SK-N-SH (cell line): Measurements from ENCODE around the gene ATN1. TPM values are rescaled to one million over a fixed set of nuclear protein-coding genes. Genes with fewer than 3 reads are reported as not detected.

Source experiments
- CTCF ChIA-PET: fragments of 300-600, 350-600 bp; formaldehyde crosslinking; extraction: SDS; loops from one replicate; lab custom pipeline; 2021; lab: Yijun Ruan, JAX
- POLR2A ChIA-PET: fragments of 350-600 bp; sonication (Branson Sonifier 250); formaldehyde crosslinking; extraction: SDS; loops from one replicate; lab custom pipeline; 2020; ENCODE audit warnings: antibody characterized with exemption, inconsistent platforms; lab: Yijun Ruan, JAX
- DNase-seq: peaks from one replicate; pipeline ENCODE4 v3.0.0; 2012
- H2AFZ ChIP-seq: fragments of 200-600 bp; sonication (generic); 2 replicates; pipeline ENCODE4 v1.8.1; 2016; ENCODE audit warnings: antibody characterized with exemption, mild to moderate bottlenecking, low read depth
- H3F3A ChIP-seq: fragments of 200-600 bp; sonication (generic); replicated peaks from 2 replicates; pipeline ENCODE3; 2016; ENCODE audit warnings: antibody characterized with exemption, mild to moderate bottlenecking; ENCODE audit not compliant: insufficient read depth
- H3K27ac ChIP-seq, 2 experiments: fragments of 200-500 bp in 1 of 2; fragments of 200-600 bp in 1 of 2; sonication (Bioruptor generic) in 1 of 2; sonication (generic), shearing (Covaris generic) in 1 of 2; 2 replicates each; pipeline versions ENCODE4 v1.5.1 to v1.6.1; 2014 to 2016; ENCODE audit warnings: low read depth in 2 of 2, inconsistent platforms in 1 of 2, low read length in 1 of 2, mild to moderate bottlenecking in 1 of 2, mixed read lengths in 1 of 2
- H3K27me3 ChIP-seq: fragments of 200-600 bp; sonication (generic), shearing (Covaris generic); 2 replicates; pipeline ENCODE4 v1.6.1; 2016; ENCODE audit warnings: mixed run types; ENCODE audit not compliant: insufficient read depth
- H3K36me3 ChIP-seq, 2 experiments: fragments of 200-500 bp in 1 of 2; fragments of 200-600 bp in 1 of 2; sonication (Bioruptor generic) in 1 of 2; sonication (generic) in 1 of 2; replicated peaks in 1 of 2; 2 replicates each; pipeline versions ENCODE3 to v1.5.1; 2014 to 2016; ENCODE audit warnings: low read length in 1 of 2, mild to moderate bottlenecking in 1 of 2; ENCODE audit not compliant: insufficient read depth in 2 of 2, control insufficient read depth in 1 of 2
- H3K4me1 ChIP-seq, 2 experiments: fragments of 200-500 bp in 1 of 2; fragments of 200-600 bp in 1 of 2; sonication (Bioruptor generic) in 1 of 2; sonication (generic), shearing (Covaris generic) in 1 of 2; 2 replicates each; pipeline versions ENCODE4 v1.5.1 to v1.6.1; 2014 to 2016; ENCODE audit warnings: low read depth in 1 of 2, low read length in 1 of 2, mixed run types in 1 of 2; ENCODE audit not compliant: insufficient read depth in 2 of 2, control insufficient read depth in 1 of 2
- H3K4me2 ChIP-seq: fragments of 200-600 bp; sonication (generic), shearing (Covaris generic); 2 replicates; pipeline ENCODE4 v1.6.1; 2017; ENCODE audit warnings: mixed run types
- H3K4me3 ChIP-seq, 2 experiments: fragments of 200-500 bp in 1 of 2; fragments of 200-600 bp in 1 of 2; sonication (Bioruptor generic) in 1 of 2; sonication (generic), shearing (Covaris generic) in 1 of 2; 2 replicates each; pipeline versions ENCODE4 v1.5.1 to v1.8.1; 2014 to 2016; ENCODE audit warnings: low read depth in 2 of 2, inconsistent platforms in 1 of 2, low read length in 1 of 2, mild to moderate bottlenecking in 1 of 2, mixed read lengths in 1 of 2, moderate library complexity in 1 of 2
- H3K79me2 ChIP-seq: fragments of 200-600 bp; sonication (generic); 2 replicates; pipeline ENCODE4 v1.8.1; 2017; ENCODE audit warnings: mild to moderate bottlenecking; ENCODE audit not compliant: insufficient read depth
- H3K9ac ChIP-seq: fragments of 200-600 bp; sonication (generic); 2 replicates; pipeline ENCODE4 v1.6.1; 2017; ENCODE audit warnings: mixed run types
- H3K9me2 ChIP-seq: fragments of 200-600 bp; sonication (generic); 2 replicates; pipeline ENCODE4 v1.6.1; 2017; ENCODE audit warnings: mixed run types
- H3K9me3 ChIP-seq: fragments of 200-600 bp; sonication (generic); 2 replicates; pipeline ENCODE4 v1.6.1; 2017; ENCODE audit warnings: mixed run types, mild to moderate bottlenecking, moderate library complexity
- H4K20me1 ChIP-seq: fragments of 200-600 bp; sonication (generic); 2 replicates; pipeline ENCODE4 v1.6.1; 2017; ENCODE audit warnings: mild to moderate bottlenecking, mixed run types; ENCODE audit not compliant: insufficient read depth
- CHD2 ChIP-seq: fragments of 150-350 bp; IDR thresholded peaks from 2 replicates; pipeline ENCODE4 v1.6.1; 2018; ENCODE audit warnings: low read length; ENCODE audit not compliant: partially characterized antibody
- EP300 ChIP-seq, 2 experiments: IDR thresholded peaks; 2 replicates each; pipeline versions ENCODE4 v1.4.0 to v1.6.1; 2012; ENCODE audit warnings: borderline replicate concordance in 1 of 2, low read depth in 1 of 2, low read length in 1 of 2
- FOSL2 ChIP-seq: IDR thresholded peaks from 2 replicates; pipeline ENCODE4 v1.4.0; 2012; ENCODE audit warnings: low read depth, mild to moderate bottlenecking, moderate library complexity, borderline replicate concordance
- FOXJ3 ChIP-seq: sonication (generic); formaldehyde crosslinking; IDR thresholded peaks from 2 replicates; pipeline ENCODE4 v1.5.1; 2020; ENCODE audit warnings: mild to moderate bottlenecking, missing genetic modification reagents
- FOXM1 ChIP-seq: IDR thresholded peaks from 2 replicates; pipeline ENCODE4 v1.4.0; 2012; ENCODE audit warnings: low read depth, mild to moderate bottlenecking
- GATA2 ChIP-seq: sonication (generic); formaldehyde crosslinking; IDR thresholded peaks from 2 replicates; pipeline ENCODE4 v1.5.0; 2020; ENCODE audit warnings: mild to moderate bottlenecking, missing genetic modification reagents
- RFX5 ChIP-seq: IDR thresholded peaks from 2 replicates; pipeline ENCODE4 v1.6.1; 2012; ENCODE audit warnings: mild to moderate bottlenecking, improper control_type of control experiment, low read length
- RXRA ChIP-seq: IDR thresholded peaks from 2 replicates; pipeline ENCODE4 v1.4.0; 2012; ENCODE audit warnings: low read depth, mild to moderate bottlenecking, borderline replicate concordance
- SIN3A ChIP-seq: IDR thresholded peaks from 2 replicates; pipeline ENCODE4 v1.6.1; 2012; ENCODE audit warnings: low read depth, mild to moderate bottlenecking, low read length, moderate library complexity, borderline replicate concordance
- TCF12 ChIP-seq: IDR thresholded peaks from 2 replicates; pipeline ENCODE4 v1.4.0; 2012
- WGBS: methylation state at CpG from one replicate; pipeline ENCODE4 v1.1.6; 2017; ENCODE audit warnings: low lambda C conversion rate; 5-methylcytosine and 5-hydroxymethylcytosine counted together
- polyA plus RNA-seq, 3 experiments: library from polyadenylated mRNA; depleted of rRNA; stranded (reverse); fragments of >200 nt; gene quantifications; 2 replicates each; pipeline ENCODE4 v1.2.3, GENCODE V29; 2012
- TF ChIP-seq, protein P1 (sequence below): IDR thresholded peaks from 2 replicates; pipeline ENCODE4 v1.4.0; 2012; ENCODE audit warnings: low read depth
- TF ChIP-seq, protein P2 (sequence below): IDR thresholded peaks from 2 replicates; pipeline ENCODE4 v1.4.0; 2012; ENCODE audit warnings: low read depth, borderline replicate concordance

ATN1 gene
- polyA plus RNA-seq, 1 of the 3 experiments (the other 2 are of a cell fraction) = 29.3 TPM

DNA sequence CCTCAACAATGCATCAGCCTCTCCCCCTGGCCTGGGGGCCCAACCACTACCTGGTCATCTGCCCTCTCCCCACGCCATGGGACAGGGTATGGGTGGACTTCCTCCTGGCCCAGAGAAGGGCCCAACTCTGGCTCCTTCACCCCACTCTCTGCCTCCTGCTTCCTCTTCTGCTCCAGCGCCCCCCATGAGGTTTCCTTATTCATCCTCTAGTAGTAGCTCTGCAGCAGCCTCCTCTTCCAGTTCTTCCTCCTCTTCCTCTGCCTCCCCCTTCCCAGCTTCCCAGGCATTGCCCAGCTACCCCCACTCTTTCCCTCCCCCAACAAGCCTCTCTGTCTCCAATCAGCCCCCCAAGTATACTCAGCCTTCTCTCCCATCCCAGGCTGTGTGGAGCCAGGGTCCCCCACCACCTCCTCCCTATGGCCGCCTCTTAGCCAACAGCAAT lies 8.5 kb downstream of the ATN1 start:
- H3K36me3 ChIP-seq = peaks cover 54 to 70% of the 10 kb centered on the region in 2 experiments
- no peak overlapping the region for H3K4me3 ChIP-seq
- H3F3A ChIP-seq = peaks cover 46% of the 10 kb centered on the region
- H3K79me2 ChIP-seq = peaks cover 63% of the 10 kb centered on the region
- H2AFZ ChIP-seq = no peak overlapping the region
- ChIA-PET POLR2A (interaction anchor here (0.6 to 1.1 kb wide), 3 partner anchors 8 to 64 kb away, joined by 3 to 4 read pairs (median 3); partner anchors contain the start of gene SPSB2), CTCF (interaction anchor here (1.0 to 9.2 kb wide), 2 partner anchors 13 to 45 kb away, joined by 3 to 134 read pairs; no protein-coding TSS in a partner anchor)
- DNase-seq = peak; percentile 18
- no peak overlapping the region for H3K4me2 ChIP-seq
- TF ChIP-seq SIN3A (no peak), RXRA (no peak), RFX5 (no peak), TCF12 (no peak)
- TF ChIP-seq, protein P1, sequence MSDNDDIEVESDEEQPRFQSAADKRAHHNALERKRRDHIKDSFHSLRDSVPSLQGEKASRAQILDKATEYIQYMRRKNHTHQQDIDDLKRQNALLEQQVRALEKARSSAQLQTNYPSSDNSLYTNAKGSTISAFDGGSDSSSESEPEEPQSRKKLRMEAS = no peak
- H3K4me1 ChIP-seq = peaks cover 0 to 18% of the 10 kb centered on the region in 2 experiments; a peak in 2 of 4 replicates
- H3K9me2 ChIP-seq = no peaks in the 10 kb centered on the region
- H3K27me3 ChIP-seq = no peaks in the 10 kb centered on the region
- H3K27ac ChIP-seq = peak overlapping the region in 1 of 2 experiments; percentile 11; a peak in 1 of 4 replicates
- H3K9me3 ChIP-seq = no peaks in the 10 kb centered on the region
- H3K9ac ChIP-seq = no peak overlapping the region
- H4K20me1 ChIP-seq = peaks cover 31% of the 10 kb centered on the region
- 88% methylated on average over 3 of the region's 3 CpGs for WGBS

DNA sequence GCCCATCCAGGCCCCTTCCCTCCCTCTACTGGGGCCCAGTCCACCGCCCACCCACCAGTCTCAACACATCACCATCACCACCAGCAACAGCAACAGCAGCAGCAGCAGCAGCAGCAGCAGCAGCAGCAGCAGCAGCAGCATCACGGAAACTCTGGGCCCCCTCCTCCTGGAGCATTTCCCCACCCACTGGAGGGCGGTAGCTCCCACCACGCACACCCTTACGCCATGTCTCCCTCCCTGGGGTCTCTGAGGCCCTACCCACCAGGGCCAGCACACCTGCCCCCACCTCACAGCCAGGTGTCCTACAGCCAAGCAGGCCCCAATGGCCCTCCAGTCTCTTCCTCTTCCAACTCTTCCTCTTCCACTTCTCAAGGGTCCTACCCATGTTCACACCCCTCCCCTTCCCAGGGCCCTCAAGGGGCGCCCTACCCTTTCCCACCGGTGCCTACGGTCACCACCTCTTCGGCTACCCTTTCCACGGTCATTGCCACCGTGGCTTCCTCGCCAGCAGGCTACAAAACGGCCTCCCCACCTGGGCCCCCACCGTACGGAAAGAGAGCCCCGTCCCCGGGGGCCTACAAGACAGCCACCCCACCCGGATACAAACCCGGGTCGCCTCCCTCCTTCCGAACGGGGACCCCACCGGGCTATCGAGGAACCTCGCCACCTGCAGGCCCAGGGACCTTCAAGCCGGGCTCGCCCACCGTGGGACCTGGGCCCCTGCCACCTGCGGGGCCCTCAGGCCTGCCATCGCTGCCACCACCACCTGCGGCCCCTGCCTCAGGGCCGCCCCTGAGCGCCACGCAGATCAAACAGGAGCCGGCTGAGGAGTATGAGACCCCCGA lies 9.1 kb downstream of the ATN1 start:
- Histone ChIP-seq H3K9me2 (no peaks in the 10 kb centered on the region), H3K4me2 (peak overlapping the region; percentile 92), H3F3A (peaks cover 53% of the 10 kb centered on the region), H3K9me3 (no peaks in the 10 kb centered on the region), H3K4me3 (peak overlapping the region in 1 of 2 experiments; percentile 53; a peak in 3 of 4 replicates), H3K27me3 (no peaks in the 10 kb centered on the region), H4K20me1 (peaks cover 25% of the 10 kb centered on the region), H2AFZ (no peak overlapping the region), H3K36me3 (peaks cover 60 to 74% of the 10 kb centered on the region in 2 experiments), H3K9ac (peak overlapping the region; percentile 76), H3K4me1 (peaks cover 0 to 18% of the 10 kb centered on the region in 2 experiments; a peak in 2 of 4 replicates), H3K79me2 (peaks cover 56% of the 10 kb centered on the region), H3K27ac (peak overlapping the region; percentile 60 to 90)
- ChIA-PET CTCF (interaction anchor here (1.0 to 9.2 kb wide), 5 partner anchors 7 to 172 kb away, joined by 3 to 134 read pairs (median 15); partner anchors contain the start of genes C1RL and SPSB2), POLR2A (interaction anchor here (0.8 to 1.3 kb wide), 8 partner anchors 8 to 248 kb away, joined by 3 to 15 read pairs (median 4); partner anchors contain the start of genes ENO2, SPSB2 and ZNF384)
- 80% methylated on average over 26 of the region's 36 CpGs for WGBS
- no peak for TF ChIP-seq FOXM1
- TF ChIP-seq, protein P1 = no peak
- TF ChIP-seq FOXJ3 (CRISPR knock-in tag) = no peak
- no peak for TF ChIP-seq EP300 (IDR thresholded peaks at IDR 0.05; ENCODE audit: borderline replicate concordance in 1 of 2, low read depth in 1 of 2, low read length in 1 of 2)
- no peak for TF ChIP-seq FOSL2
- TF ChIP-seq, protein P2, sequence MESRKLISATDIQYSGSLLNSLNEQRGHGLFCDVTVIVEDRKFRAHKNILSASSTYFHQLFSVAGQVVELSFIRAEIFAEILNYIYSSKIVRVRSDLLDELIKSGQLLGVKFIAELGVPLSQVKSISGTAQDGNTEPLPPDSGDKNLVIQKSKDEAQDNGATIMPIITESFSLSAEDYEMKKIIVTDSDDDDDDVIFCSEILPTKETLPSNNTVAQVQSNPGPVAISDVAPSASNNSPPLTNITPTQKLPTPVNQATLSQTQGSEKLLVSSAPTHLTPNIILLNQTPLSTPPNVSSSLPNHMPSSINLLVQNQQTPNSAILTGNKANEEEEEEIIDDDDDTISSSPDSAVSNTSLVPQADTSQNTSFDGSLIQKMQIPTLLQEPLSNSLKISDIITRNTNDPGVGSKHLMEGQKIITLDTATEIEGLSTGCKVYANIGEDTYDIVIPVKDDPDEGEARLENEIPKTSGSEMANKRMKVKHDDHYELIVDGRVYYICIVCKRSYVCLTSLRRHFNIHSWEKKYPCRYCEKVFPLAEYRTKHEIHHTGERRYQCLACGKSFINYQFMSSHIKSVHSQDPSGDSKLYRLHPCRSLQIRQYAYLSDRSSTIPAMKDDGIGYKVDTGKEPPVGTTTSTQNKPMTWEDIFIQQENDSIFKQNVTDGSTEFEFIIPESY = no peak
- no peak for TF ChIP-seq GATA2 (CRISPR knock-in tag)
- no peak for TF ChIP-seq CHD2
- DNase-seq = peak; percentile 51
